Thymus (tissue), 11 donors: ENCODE measurements around the gene GSDME. TPM values are rescaled to one million over a fixed set of nuclear protein-coding genes. Genes with fewer than 3 reads are reported as not detected.
A peak's percentile ranks its signal among the peaks of the same experiment; 100 is the strongest.

ENCODE experiments used
- DNase-seq, 9 donors: peaks; one replicate each; pipeline ENCODE4 v3.0.0-alpha.2; 2013; ENCODE audit warnings: low spot score in 9 of 9, low read depth in 6 of 9, missing footprints in 1 of 9
- H3K27ac ChIP-seq, 2 donors: one replicate each; pipeline ENCODE4 v1.5.1; 2013; ENCODE audit warnings: control low read depth in 1 of 2, low read depth in 1 of 2, low read length in 1 of 2, mild to moderate bottlenecking in 1 of 2, moderate library complexity in 1 of 2
- H3K27me3 ChIP-seq, 2 donors: one replicate each; pipeline ENCODE4 v1.5.1; 2013; ENCODE audit warnings: low read length in 1 of 2; ENCODE audit not compliant: control insufficient read depth in 2 of 2, insufficient read depth in 1 of 2
- H3K36me3 ChIP-seq, 2 donors: one replicate each; pipeline ENCODE4 v1.5.1; 2013; ENCODE audit warnings: low read length in 1 of 2, mild to moderate bottlenecking in 1 of 2, moderate library complexity in 1 of 2; ENCODE audit not compliant: control insufficient read depth in 2 of 2, insufficient read depth in 2 of 2
- H3K4me1 ChIP-seq, 2 donors: one replicate each; pipeline ENCODE4 v1.5.1; 2013; ENCODE audit warnings: low read length in 2 of 2; ENCODE audit not compliant: control insufficient read depth in 2 of 2, insufficient read depth in 2 of 2
- H3K4me3 ChIP-seq, 2 donors: one replicate each; pipeline ENCODE4 v1.5.1; 2013; ENCODE audit warnings: low read length in 2 of 2, control low read depth in 1 of 2, mild to moderate bottlenecking in 1 of 2
- H3K9me3 ChIP-seq, 2 donors: one replicate each; pipeline ENCODE4 v1.5.1; 2013; ENCODE audit warnings: low read length in 1 of 2, mild to moderate bottlenecking in 1 of 2; ENCODE audit not compliant: control insufficient read depth in 2 of 2, insufficient read depth in 1 of 2
- WGBS: extraction: QIAGEN DNeasy Blood & Tissue Kit; methylation state at CpG from one replicate; pipeline ENCODE4 v1.1.7; 2013; 5-methylcytosine and 5-hydroxymethylcytosine counted together
- polyA plus RNA-seq: library from polyadenylated mRNA; stranded (reverse); fragments of 200-250 nt; gene quantifications from one replicate; pipeline ENCODE4 v1.2.3, GENCODE V29; 2013
- total RNA-seq: library from RNA; stranded (reverse); fragments of 120-200 nt; gene quantifications from one replicate; pipeline ENCODE4 v1.2.4, GENCODE V29; 2013
- donor health status: healthy.

GSDME gene
- total and polyA plus RNA-seq, 2 donors: 1.9 to 10.7 TPM

GRCh38 chr7:24779283-24779655 lies 22.0 kb upstream of the GSDME start:
- Histone ChIP-seq H3K4me3 (no peak overlapping the region), H3K36me3 (no peaks in the 10 kb centered on the region), H3K9me3 (peaks cover 0 to 6% of the 10 kb centered on the region in 2 donors), H3K27me3 (no peaks in the 10 kb centered on the region), H3K4me1 (no peaks in the 10 kb centered on the region), H3K27ac (no peak overlapping the region)
- 94% methylated on average over 2 of the region's 2 CpGs for WGBS
- no peak for DNase-seq

- Histone ChIP-seq H3K9me3 (peaks cover 0 to 4% of the 10 kb centered on the region in 2 donors), H3K36me3 (no peaks in the 10 kb centered on the region), H3K27me3 (no peaks in the 10 kb centered on the region), H3K27ac (no peak overlapping the region), H3K4me1 (no peaks in the 10 kb centered on the region), H3K4me3 (no peak overlapping the region)
- WGBS: 84% methylated on average over 9 of the region's 9 CpGs
- no peak for DNase-seq
Measured at GRCh38 chr7:24778543-24779282, 21.4 kb upstream of the GSDME start.

GRCh38 chr7:24777806-24778205 lies 20.5 kb upstream of the GSDME start:
- DNase-seq: no peak
- no peak overlapping the region for H3K4me3 ChIP-seq
- 96% methylated on average over 3 of the region's 3 CpGs for WGBS

GRCh38 chr7:24773646-24774045 lies 16.4 kb upstream of the GSDME start:
- Histone ChIP-seq H3K27me3 (no peaks in the 10 kb centered on the region), H3K36me3 (no peaks in the 10 kb centered on the region), H3K4me1 (no peaks in the 10 kb centered on the region), H3K4me3 (no peak overlapping the region), H3K27ac (no peak overlapping the region), H3K9me3 (no peaks in the 10 kb centered on the region)
- DNase-seq: no peak

More at GRCh38 chr7:24777806-24778205, 20.5 kb upstream of the GSDME start:
- Histone ChIP-seq H3K36me3 (no peaks in the 10 kb centered on the region), H3K27me3 (no peaks in the 10 kb centered on the region), H3K27ac (no peak overlapping the region), H3K9me3 (no peaks in the 10 kb centered on the region), H3K4me1 (no peaks in the 10 kb centered on the region)

- H3K4me1 ChIP-seq: no peaks in the 10 kb centered on the region
- WGBS: 92% methylated on average over 2 of the region's 2 CpGs
- no peaks in the 10 kb centered on the region for H3K36me3 ChIP-seq
- no peaks in the 10 kb centered on the region for H3K9me3 ChIP-seq
- DNase-seq: no peak
- H3K4me3 ChIP-seq: no peak overlapping the region
- no peaks in the 10 kb centered on the region for H3K27me3 ChIP-seq
- no peak overlapping the region for H3K27ac ChIP-seq
Measured at GRCh38 chr7:24769851-24770250, 12.6 kb upstream of the GSDME start.

- Histone ChIP-seq H3K4me1 (no peaks in the 10 kb centered on the region), H3K27ac (no peak overlapping the region), H3K4me3 (no peak overlapping the region), H3K36me3 (no peaks in the 10 kb centered on the region), H3K9me3 (no peaks in the 10 kb centered on the region), H3K27me3 (no peaks in the 10 kb centered on the region)
- 81% methylated on average over 9 of the region's 9 CpGs for WGBS
- no peak for DNase-seq
Measured at GRCh38 chr7:24769014-24769830, 12.0 kb upstream of the GSDME start.

GRCh38 chr7:24767878-24768569 lies 10.8 kb upstream of the GSDME start:
- H3K36me3 ChIP-seq: no peaks in the 10 kb centered on the region
- no peak overlapping the region for H3K27ac ChIP-seq
- H3K4me1 ChIP-seq: no peaks in the 10 kb centered on the region
- no peaks in the 10 kb centered on the region for H3K9me3 ChIP-seq
- no peak for DNase-seq
- no peaks in the 10 kb centered on the region for H3K27me3 ChIP-seq
- no peak overlapping the region for H3K4me3 ChIP-seq
- 80% methylated on average over 9 of the region's 9 CpGs for WGBS

GRCh38 chr7:24764972-24765744 lies 7.9 kb upstream of the GSDME start:
- 86% methylated on average over 8 of the region's 8 CpGs for WGBS
- Histone ChIP-seq H3K9me3 (no peaks in the 10 kb centered on the region), H3K27me3 (peaks cover 0 to under 1% of the 10 kb centered on the region in 2 donors), H3K27ac (no peak overlapping the region), H3K4me1 (no peaks in the 10 kb centered on the region), H3K4me3 (no peak overlapping the region), H3K36me3 (no peaks in the 10 kb centered on the region)
- DNase-seq: peak in 1 of 9 donors; percentile 20
